NOMO-1 (cell line): ENCODE data around the gene CDH4.

ENCODE experiments used
- DNase-seq, 2 experiments: peaks; one replicate each; lab custom pipeline; 2025; ENCODE audit not compliant: unreplicated experiment in 2 of 2; lab: John Stamatoyannopoulos, UW

CDH4 gene

GRCh38 chr20:61299618-61300017 lies 47.6 kb downstream of the CDH4 start:
- no peak for DNase-seq

GRCh38 chr20:61300293-61300692 lies 48.2 kb downstream of the CDH4 start:
- DNase-seq = no peak

GRCh38 chr20:61300709-61301108 lies 48.6 kb downstream of the CDH4 start:
- DNase-seq = no peak

- DNase-seq = no peak
Observed at GRCh38 chr20:61301711-61302525, 49.9 kb downstream of the CDH4 start.

- DNase-seq = no peak
Observed at GRCh38 chr20:61303217-61303616, 51.2 kb downstream of the CDH4 start.

GRCh38 chr20:61303675-61304074 lies 51.6 kb downstream of the CDH4 start:
- no peak for DNase-seq

GRCh38 chr20:61304750-61305149 lies 52.7 kb downstream of the CDH4 start:
- no peak for DNase-seq

- DNase-seq = no peak
Observed at GRCh38 chr20:61306937-61307475, 54.9 kb downstream of the CDH4 start.

GRCh38 chr20:61307686-61308476 lies 55.8 kb downstream of the CDH4 start:
- DNase-seq = no peak

- DNase-seq = no peak
Observed at GRCh38 chr20:61308477-61308774, 56.4 kb downstream of the CDH4 start.

- no peak for DNase-seq
Observed at GRCh38 chr20:61310954-61311353, 58.9 kb downstream of the CDH4 start.

- DNase-seq = no peak
Observed at GRCh38 chr20:61311656-61312387, 59.8 kb downstream of the CDH4 start.

- DNase-seq = no peak
Observed at GRCh38 chr20:61312925-61313324, 60.9 kb downstream of the CDH4 start.

- DNase-seq = no peak
Observed at GRCh38 chr20:61313396-61313795, 61.3 kb downstream of the CDH4 start.

- DNase-seq = no peak
Observed at GRCh38 chr20:61314326-61315010, 62.4 kb downstream of the CDH4 start.

GRCh38 chr20:61315319-61315718 lies 63.3 kb downstream of the CDH4 start:
- DNase-seq = no peak

GRCh38 chr20:61316346-61316745 lies 64.3 kb downstream of the CDH4 start:
- no peak for DNase-seq

GRCh38 chr20:61317966-61318530 lies 66.0 kb downstream of the CDH4 start:
- DNase-seq = no peak

- DNase-seq = no peak
Observed at GRCh38 chr20:61320691-61321425, 68.8 kb downstream of the CDH4 start.

GRCh38 chr20:61321481-61321880 lies 69.4 kb downstream of the CDH4 start:
- no peak for DNase-seq
